RWPE1 (cell line): Measurements from ENCODE around the gene NCAPG2.

Experiments used
- CTCF ChIA-PET: fragments of 350-600 bp; sonication (Branson Sonifier 250); formaldehyde crosslinking; extraction: SDS; loops from one replicate; lab custom pipeline; 2021; lab: Yijun Ruan, JAX
- POLR2A ChIA-PET: fragments of 400-600 bp; formaldehyde crosslinking; extraction: SDS; loops from one replicate; lab custom pipeline; 2020; ENCODE audit warnings: antibody characterized with exemption; ENCODE audit not compliant: low non-redundant PET; lab: Yijun Ruan, JAX
- DNase-seq: peaks from one replicate; pipeline ENCODE4 v3.0.0; 2012; ENCODE audit warnings: low spot score
- H3K27ac ChIP-seq: fragments of 450-650 bp; 2 replicates; pipeline ENCODE4 v1.5.1; 2017
- TF ChIP-seq, protein P1 (sequence below): fragments of 450-650 bp; conservative IDR thresholded peaks from 2 replicates; pipeline ENCODE4 v1.5.1; 2017; ENCODE audit warnings: low read depth, mild to moderate bottlenecking

NCAPG2 gene

GRCh38 chr7:158582089-158582456 is 122.5 kb downstream of the NCAPG2 start:
- ChIA-PET CTCF (no interaction called here), POLR2A (no interaction called here)
- no peak for DNase-seq
- no peak overlapping the region for H3K27ac ChIP-seq
- TF ChIP-seq, protein P1, sequence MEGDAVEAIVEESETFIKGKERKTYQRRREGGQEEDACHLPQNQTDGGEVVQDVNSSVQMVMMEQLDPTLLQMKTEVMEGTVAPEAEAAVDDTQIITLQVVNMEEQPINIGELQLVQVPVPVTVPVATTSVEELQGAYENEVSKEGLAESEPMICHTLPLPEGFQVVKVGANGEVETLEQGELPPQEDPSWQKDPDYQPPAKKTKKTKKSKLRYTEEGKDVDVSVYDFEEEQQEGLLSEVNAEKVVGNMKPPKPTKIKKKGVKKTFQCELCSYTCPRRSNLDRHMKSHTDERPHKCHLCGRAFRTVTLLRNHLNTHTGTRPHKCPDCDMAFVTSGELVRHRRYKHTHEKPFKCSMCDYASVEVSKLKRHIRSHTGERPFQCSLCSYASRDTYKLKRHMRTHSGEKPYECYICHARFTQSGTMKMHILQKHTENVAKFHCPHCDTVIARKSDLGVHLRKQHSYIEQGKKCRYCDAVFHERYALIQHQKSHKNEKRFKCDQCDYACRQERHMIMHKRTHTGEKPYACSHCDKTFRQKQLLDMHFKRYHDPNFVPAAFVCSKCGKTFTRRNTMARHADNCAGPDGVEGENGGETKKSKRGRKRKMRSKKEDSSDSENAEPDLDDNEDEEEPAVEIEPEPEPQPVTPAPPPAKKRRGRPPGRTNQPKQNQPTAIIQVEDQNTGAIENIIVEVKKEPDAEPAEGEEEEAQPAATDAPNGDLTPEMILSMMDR = no peak

- TF ChIP-seq, protein P1 = no peak
- ChIA-PET CTCF (no interaction called here), POLR2A (no interaction called here)
- H3K27ac ChIP-seq = no peak overlapping the region
- no peak for DNase-seq
Measured at GRCh38 chr7:158581440-158582088, 123.0 kb downstream of the NCAPG2 start.
